GM21423 (cell line): ENCODE measurements around the gene WSCD1.

ENCODE experiments used
- ATAC-seq: cut with Tn5 transposase; IDR thresholded peaks from one replicate; pipeline ENCODE4 v1.9.1; 2021; ENCODE audit warnings: mild to moderate bottlenecking, moderate library complexity; ENCODE audit not compliant: unreplicated experiment

WSCD1 gene

GRCh38 chr17:6069539-6070429 lies at the start of gene WSCD1:
WSCD1 (plus strand) TSS chr17:6070379; CDS start chr17:6080659, 10,280 bp downstream.
- no peak for ATAC-seq

GRCh38 chr17:6021011-6021400 lies 49.2 kb upstream of the WSCD1 start:
- no peak for ATAC-seq

- no peak for ATAC-seq
These were observed 48.6 kb upstream of the WSCD1 start for GRCh38 chr17:6021627-6022026.

GRCh38 chr17:6023036-6023831 lies 46.9 kb upstream of the WSCD1 start:
- ATAC-seq: no peak

- no peak for ATAC-seq
These were observed 45.6 kb upstream of the WSCD1 start for GRCh38 chr17:6024576-6024975.

GRCh38 chr17:6027342-6028024 lies 42.7 kb upstream of the WSCD1 start:
- no peak for ATAC-seq

GRCh38 chr17:6028294-6028693 lies 41.9 kb upstream of the WSCD1 start:
- ATAC-seq: no peak

- no peak for ATAC-seq
These were observed 34.3 kb upstream of the WSCD1 start for GRCh38 chr17:6035801-6036394.

- no peak for ATAC-seq
These were observed 29.7 kb upstream of the WSCD1 start for GRCh38 chr17:6040504-6040903.

GRCh38 chr17:6041246-6041645 lies 28.9 kb upstream of the WSCD1 start:
- no peak for ATAC-seq

- no peak for ATAC-seq
These were observed 26.8 kb upstream of the WSCD1 start for GRCh38 chr17:6043405-6043804.

- no peak for ATAC-seq
These were observed 25.9 kb upstream of the WSCD1 start for GRCh38 chr17:6044261-6044660.

- ATAC-seq: no peak
These were observed 24.4 kb upstream of the WSCD1 start for GRCh38 chr17:6045621-6046357.

GRCh38 chr17:6046431-6046830 lies 23.7 kb upstream of the WSCD1 start:
- ATAC-seq: no peak

GRCh38 chr17:6046931-6047330 lies 23.2 kb upstream of the WSCD1 start:
- ATAC-seq: no peak

GRCh38 chr17:6047966-6048365 lies 22.2 kb upstream of the WSCD1 start:
- ATAC-seq: no peak

GRCh38 chr17:6048486-6048885 lies 21.7 kb upstream of the WSCD1 start:
- ATAC-seq: no peak

GRCh38 chr17:6052926-6053325 lies 17.3 kb upstream of the WSCD1 start:
- ATAC-seq: no peak

GRCh38 chr17:6054372-6054771 lies 15.8 kb upstream of the WSCD1 start:
- ATAC-seq: no peak

GRCh38 chr17:6056104-6056503 lies 14.1 kb upstream of the WSCD1 start:
- ATAC-seq: no peak
